Sigmoid colon (tissue), 7 donors: ENCODE data around the gene MRPL34. TPM values are rescaled to one million over a fixed set of nuclear protein-coding genes. Genes with fewer than 3 reads are reported as not detected.
A peak's percentile ranks its signal among the peaks of the same experiment; 100 is the strongest.

Source experiments
- DNase-seq: peaks from one replicate; pipeline ENCODE4 v3.0.0-alpha.2; 2019
- H3K27ac ChIP-seq, 4 donors: fragments of 200-600 bp; sonication (generic); one replicate each; pipeline ENCODE4 v1.5.1; 2016 to 2019; ENCODE audit warnings: mild to moderate bottlenecking in 1 of 4
- H3K27me3 ChIP-seq, 3 donors: fragments of 200-600 bp; sonication (generic); one replicate each; pipeline ENCODE4 v1.5.1; 2019; ENCODE audit warnings: mild to moderate bottlenecking in 1 of 3
- H3K36me3 ChIP-seq, 4 donors: fragments of 200-600 bp; sonication (generic); one replicate each; pipeline ENCODE4 v1.5.1; 2016 to 2019
- H3K4me1 ChIP-seq, 4 donors: fragments of 200-600 bp; sonication (generic); one replicate each; pipeline ENCODE4 v1.5.1; 2017 to 2019
- H3K4me3 ChIP-seq, 4 donors: fragments of 200-600 bp; sonication (generic); one replicate each; pipeline ENCODE4 v1.5.1; 2017 to 2019; ENCODE audit warnings: mild to moderate bottlenecking in 2 of 4, moderate library complexity in 1 of 4
- H3K9me3 ChIP-seq, 4 donors: fragments of 200-600 bp in 3 of 4; sonication (generic) in 3 of 4; one replicate each; pipeline versions ENCODE4 v1.5.1 to v1.6.1; 2013 to 2019
- CTCF ChIP-seq, 4 experiments: fragments of 450-650 bp in 3 of 4; fragments of 200-600 bp in 1 of 4; IDR thresholded peaks; one replicate each; pipeline ENCODE4 v1.5.1; 2016 to 2019; ENCODE audit warnings: antibody characterized with exemption in 4 of 4, mild to moderate bottlenecking in 3 of 4, moderate library complexity in 2 of 4
- EP300 ChIP-seq, 4 donors: sonication (generic); formaldehyde crosslinking; IDR thresholded peaks; one replicate each; pipeline ENCODE4 v1.6.1; 2017; ENCODE audit warnings: antibody characterized with exemption in 4 of 4
- POLR2A ChIP-seq, 2 donors: fragments of 450-650 bp; IDR thresholded peaks; one replicate each; pipeline ENCODE4 v1.6.1; 2016; ENCODE audit warnings: antibody characterized with exemption in 2 of 2, mild to moderate bottlenecking in 2 of 2, moderate library complexity in 2 of 2
- POLR2AphosphoS5 ChIP-seq, 4 donors: sonication (generic); formaldehyde crosslinking; IDR thresholded peaks; one replicate each; pipeline ENCODE4 v1.6.1; 2017; ENCODE audit warnings: antibody characterized with exemption in 4 of 4
- WGBS, 2 donors: extraction: QIAGEN DNeasy Blood & Tissue Kit; methylation state at CpG; one replicate each; pipeline ENCODE4 v1.1.7; 2013; 5-methylcytosine and 5-hydroxymethylcytosine counted together
- intact Hi-C: fragments of 100-400 bp; cut with DNase I; formaldehyde crosslinking; loops from one replicate; pipeline ENCODE4 v1.15.1; 2023
- polyA plus RNA-seq, 3 donors: library from polyadenylated mRNA; stranded (reverse); fragments of 200-250 nt; gene quantifications; one replicate each; pipeline ENCODE4 v1.2.3, GENCODE V29; 2013
- total RNA-seq, 4 donors: library from RNA; depleted of rRNA; stranded (reverse); fragments of >200 nt; gene quantifications; one replicate each; pipeline ENCODE4 v1.1.0, GENCODE V29; 2016
- donor health status: healthy with polysubstance abuse.
- donor health status: Bipolar disorder and iron deficiency.
- donor health status: healthy.

MRPL34 gene
- total and polyA plus RNA-seq, 7 donors = 174 to 476 (median 275) TPM

DNA sequence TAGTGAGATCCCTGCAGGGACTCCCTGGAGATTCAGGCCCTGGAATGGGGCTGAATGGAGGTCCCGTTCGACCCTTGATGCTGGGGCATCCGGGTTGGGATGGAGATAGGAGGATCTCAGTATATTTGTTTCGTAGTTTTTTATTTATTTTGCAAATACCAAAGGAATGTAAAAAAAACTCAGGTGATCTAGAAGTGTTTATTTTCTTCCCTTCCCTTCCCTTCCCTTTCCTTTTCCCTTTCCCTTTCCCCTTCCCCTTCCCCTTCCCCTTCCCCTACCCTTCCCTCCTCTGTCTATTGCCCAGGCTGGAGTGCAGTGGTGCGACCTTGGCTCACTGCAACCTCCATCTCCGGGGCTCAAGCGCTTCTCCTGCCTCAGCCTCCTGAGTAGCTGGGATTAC is 36.2 kb downstream of the MRPL34 start:
- no peak overlapping the region for H3K27ac ChIP-seq
- peaks cover 0 to 17% (median 0%) of the 10 kb centered on the region in 4 donors for H3K36me3 ChIP-seq
- DNase-seq = no peak
- H3K9me3 ChIP-seq = no peaks in the 10 kb centered on the region
- TF ChIP-seq POLR2A (IDR thresholded peaks at IDR 0.05) (no peak), POLR2AphosphoS5 (IDR thresholded peaks at IDR 0.05) (no peak), EP300 (IDR thresholded peaks at IDR 0.05) (no peak), CTCF (IDR thresholded peaks at IDR 0.05) (no peak)
- intact Hi-C loops = no loop called here
- H3K4me1 ChIP-seq = peaks cover 0 to 24% (median 15%) of the 10 kb centered on the region in 4 donors
- no peak overlapping the region for H3K4me3 ChIP-seq
- no peaks in the 10 kb centered on the region for H3K27me3 ChIP-seq
- 88 to 92% methylated on average over 7 of the region's 7 CpGs for WGBS, 2 donors

GRCh38 chr19:17346109-17346671 is 40.5 kb downstream of the MRPL34 start:
- WGBS, 2 donors = 15% methylated on average over 24 of the region's 24 CpGs
- no peaks in the 10 kb centered on the region for H3K9me3 ChIP-seq
- peak; percentile 83 for DNase-seq
- peaks cover 0 to 17% (median 0%) of the 10 kb centered on the region in 3 donors for H3K27me3 ChIP-seq
- peaks cover 0 to 14% (median 0%) of the 10 kb centered on the region in 4 donors for H3K36me3 ChIP-seq
- H3K27ac ChIP-seq = peak overlapping the region in 3 of 4 donors; percentile 34 to 53 (median 39)
- TF ChIP-seq POLR2AphosphoS5 (IDR thresholded peaks at IDR 0.05) (no peak), EP300 (IDR thresholded peaks at IDR 0.05) (no peak), POLR2A (IDR thresholded peaks at IDR 0.05) (no peak), CTCF (IDR thresholded peaks at IDR 0.05) (peak; percentile 91 to 96 (median 94))
- intact Hi-C loops = loop anchor here (1.0 kb wide), 1 partner anchor 40 kb away; no protein-coding TSS in a partner anchor
- peaks cover 0 to 25% (median 12%) of the 10 kb centered on the region in 4 donors for H3K4me1 ChIP-seq
- H3K4me3 ChIP-seq = no peak overlapping the region

DNA sequence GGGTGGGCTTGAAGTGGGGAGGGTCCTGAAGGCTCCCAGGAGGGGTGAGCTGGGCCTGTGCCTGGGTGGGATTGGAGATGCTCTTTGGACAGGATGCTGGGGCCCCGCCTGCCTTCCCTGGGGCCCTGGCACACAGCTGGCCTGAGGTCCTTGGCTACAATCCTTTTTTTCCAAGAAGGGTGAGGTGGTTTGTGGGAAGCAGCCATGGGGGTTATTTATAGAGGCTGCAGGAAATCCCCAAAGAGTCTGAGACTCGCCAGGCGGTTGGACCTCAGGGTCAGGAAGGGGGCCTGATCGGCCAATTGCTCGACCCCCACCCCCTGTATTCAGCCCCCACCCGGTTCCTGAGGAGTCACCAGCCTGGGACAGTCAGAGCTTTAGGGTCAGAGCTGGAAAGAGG is 41.7 kb downstream of the MRPL34 start:
- intact Hi-C loops = no loop called here
- peak in 2 of 4 donors; percentile 12 to 18 for TF ChIP-seq POLR2AphosphoS5 (IDR thresholded peaks at IDR 0.05)
- no peak for TF ChIP-seq CTCF (IDR thresholded peaks at IDR 0.05)
- Histone ChIP-seq H3K27me3 (peaks cover 0 to 24% (median 0%) of the 10 kb centered on the region in 3 donors), H3K9me3 (no peaks in the 10 kb centered on the region), H3K36me3 (peaks cover 0 to 2% (median 0%) of the 10 kb centered on the region in 4 donors), H3K27ac (peak overlapping the region; percentile 12 to 63 (median 44)), H3K4me1 (peaks cover 0 to 25% (median 12%) of the 10 kb centered on the region in 4 donors), H3K4me3 (no peak overlapping the region)
- WGBS, 2 donors = 28 to 43% methylated on average over 6 of the region's 6 CpGs
- DNase-seq = no peak

DNA sequence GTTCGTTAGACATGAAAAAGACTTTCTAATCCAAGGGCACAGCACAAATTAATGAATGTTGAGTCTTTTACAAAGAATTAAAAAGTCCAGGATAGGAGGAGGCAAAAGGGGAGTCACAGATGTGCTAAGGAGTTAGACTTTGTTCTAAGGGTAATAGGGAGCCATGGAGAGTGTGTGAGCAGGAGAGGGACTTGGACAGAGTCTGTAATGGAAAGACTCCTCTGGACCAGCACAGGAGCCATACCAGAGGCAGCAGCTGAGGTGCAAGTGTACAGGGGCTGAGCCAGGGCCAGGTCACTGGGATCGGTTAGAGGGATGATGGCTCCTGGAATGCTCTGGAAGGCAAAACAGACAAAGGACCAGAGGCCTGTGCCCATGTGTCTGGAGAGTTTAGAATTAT is 42.2 kb downstream of the MRPL34 start:
- Histone ChIP-seq H3K4me1 (peaks cover 0 to 25% (median 12%) of the 10 kb centered on the region in 4 donors), H3K27me3 (peaks cover 0 to 24% (median under 1%) of the 10 kb centered on the region in 3 donors), H3K27ac (peak overlapping the region; percentile 12 to 63 (median 44)), H3K9me3 (no peaks in the 10 kb centered on the region), H3K36me3 (no peaks in the 10 kb centered on the region), H3K4me3 (no peak overlapping the region)
- intact Hi-C loops = no loop called here
- 66 to 69% methylated on average over 2 of the region's 2 CpGs for WGBS, 2 donors
- no peak for TF ChIP-seq EP300 (IDR thresholded peaks at IDR 0.05)
- TF ChIP-seq POLR2A (IDR thresholded peaks at IDR 0.05) = no peak
- TF ChIP-seq CTCF (IDR thresholded peaks at IDR 0.05) = no peak
- no peak for TF ChIP-seq POLR2AphosphoS5 (IDR thresholded peaks at IDR 0.05)
- no peak for DNase-seq
